Measurements from ENCODE around the gene CABP2.

Gene CABP2

DNA sequence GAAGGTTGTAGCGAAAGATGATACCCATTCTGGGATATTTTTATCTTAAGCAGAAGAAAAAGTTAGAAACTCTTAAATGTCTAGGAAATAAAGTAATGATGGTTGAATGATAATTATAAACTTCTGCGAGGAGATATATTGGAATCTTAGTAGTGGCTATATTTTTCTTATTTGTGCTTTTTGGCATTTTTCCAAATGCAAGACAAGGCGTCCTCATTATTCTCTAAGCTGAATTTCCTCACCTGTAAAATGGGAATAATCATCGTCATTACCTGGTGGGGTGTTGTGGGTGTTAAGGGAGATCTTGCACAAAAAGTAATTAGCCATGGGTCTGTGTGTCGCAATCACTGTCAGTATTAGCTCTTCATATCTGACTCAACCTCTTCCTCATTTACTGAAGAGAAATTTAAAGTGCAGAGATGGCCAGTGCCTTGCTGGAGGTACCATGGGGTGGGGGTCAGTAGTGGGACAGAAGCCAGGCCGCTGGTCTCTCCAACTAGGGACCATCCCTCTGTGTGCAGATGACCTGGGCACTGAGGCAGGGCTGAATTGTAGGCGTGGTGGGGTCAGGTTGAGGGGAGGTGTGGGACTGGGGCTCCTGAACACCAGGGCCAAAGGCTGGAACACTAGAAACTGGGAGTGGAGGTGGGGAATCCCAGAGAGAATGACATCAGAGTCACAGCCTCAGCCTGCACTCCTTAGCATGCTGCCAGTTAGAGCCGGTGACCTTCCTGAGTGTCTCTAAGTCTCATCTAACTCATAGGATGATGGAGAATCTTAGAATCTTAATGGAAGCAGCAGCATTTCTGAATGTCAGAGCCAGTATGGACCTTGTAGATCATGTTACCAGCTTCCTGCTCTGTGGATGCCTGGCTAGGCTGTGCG lies 22.2 kb downstream of the CABP2 start:
- DNase-seq (ENCODE audit: extremely low read depth, insufficient read length), result no peak
- TF ChIP-seq, protein P1, sequence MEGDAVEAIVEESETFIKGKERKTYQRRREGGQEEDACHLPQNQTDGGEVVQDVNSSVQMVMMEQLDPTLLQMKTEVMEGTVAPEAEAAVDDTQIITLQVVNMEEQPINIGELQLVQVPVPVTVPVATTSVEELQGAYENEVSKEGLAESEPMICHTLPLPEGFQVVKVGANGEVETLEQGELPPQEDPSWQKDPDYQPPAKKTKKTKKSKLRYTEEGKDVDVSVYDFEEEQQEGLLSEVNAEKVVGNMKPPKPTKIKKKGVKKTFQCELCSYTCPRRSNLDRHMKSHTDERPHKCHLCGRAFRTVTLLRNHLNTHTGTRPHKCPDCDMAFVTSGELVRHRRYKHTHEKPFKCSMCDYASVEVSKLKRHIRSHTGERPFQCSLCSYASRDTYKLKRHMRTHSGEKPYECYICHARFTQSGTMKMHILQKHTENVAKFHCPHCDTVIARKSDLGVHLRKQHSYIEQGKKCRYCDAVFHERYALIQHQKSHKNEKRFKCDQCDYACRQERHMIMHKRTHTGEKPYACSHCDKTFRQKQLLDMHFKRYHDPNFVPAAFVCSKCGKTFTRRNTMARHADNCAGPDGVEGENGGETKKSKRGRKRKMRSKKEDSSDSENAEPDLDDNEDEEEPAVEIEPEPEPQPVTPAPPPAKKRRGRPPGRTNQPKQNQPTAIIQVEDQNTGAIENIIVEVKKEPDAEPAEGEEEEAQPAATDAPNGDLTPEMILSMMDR (IDR thresholded peaks at IDR 0.05; ENCODE audit: insufficient read depth, low read length, poor library complexity, severe bottlenecking), result no peak
- Histone ChIP-seq H3K4me3 (replicated peaks; ENCODE audit: low read depth, low read length) (no peak overlapping the region), H3K27me3 (replicated peaks; ENCODE audit: control insufficient read depth, insufficient read depth, low read length) (no peaks in the 10 kb centered on the region), H3K36me3 (ENCODE audit: control insufficient read depth, insufficient read depth, low read length) (peaks cover 47% of the 10 kb centered on the region)

GRCh38 chr11:67500484-67500821 lies 22.8 kb downstream of the CABP2 start:
- no peak for DNase-seq (ENCODE audit: extremely low read depth, insufficient read length)
- TF ChIP-seq, protein P1 (IDR thresholded peaks at IDR 0.05; ENCODE audit: insufficient read depth, low read length, poor library complexity, severe bottlenecking), result no peak
- Histone ChIP-seq H3K27me3 (replicated peaks; ENCODE audit: control insufficient read depth, insufficient read depth, low read length) (no peaks in the 10 kb centered on the region), H3K4me3 (replicated peaks; ENCODE audit: low read depth, low read length) (no peak overlapping the region), H3K36me3 (ENCODE audit: control insufficient read depth, insufficient read depth, low read length) (peaks cover 53% of the 10 kb centered on the region)

DNA sequence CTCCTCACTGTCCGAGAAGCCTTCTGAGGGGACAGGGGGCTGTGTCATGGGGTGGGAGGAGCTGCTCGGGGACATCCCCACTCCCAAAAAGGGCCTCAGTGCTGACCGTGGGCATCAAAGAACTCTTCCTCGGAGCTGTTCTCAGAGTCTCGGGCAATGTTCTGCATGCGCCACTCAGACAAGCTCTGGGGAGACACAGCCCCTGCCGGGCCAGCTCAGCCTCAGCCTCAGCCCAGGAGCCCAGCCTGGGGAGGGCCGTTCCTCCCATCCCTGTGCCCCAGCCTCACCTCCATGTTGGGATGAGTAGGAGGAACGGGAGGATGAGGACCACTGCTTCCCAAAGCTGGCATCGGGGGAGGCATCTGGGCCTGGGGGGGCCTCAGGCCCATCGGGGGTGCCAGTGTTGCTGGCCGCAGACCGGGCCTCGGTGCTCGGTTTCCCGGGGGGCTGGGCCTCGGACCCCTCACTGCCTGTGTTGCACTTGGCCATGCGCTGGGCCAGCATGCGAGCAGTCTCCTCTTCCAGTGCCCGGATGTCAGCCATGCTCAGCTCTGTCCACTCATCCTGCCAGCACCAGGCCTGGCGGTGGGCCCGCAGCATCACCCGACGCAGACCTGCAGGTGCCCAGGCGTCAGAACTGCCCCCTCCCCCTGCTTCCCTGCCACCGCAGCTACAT lies 23.3 kb downstream of the CABP2 start:
- Histone ChIP-seq H3K4me3 (replicated peaks; ENCODE audit: low read depth, low read length) (no peak overlapping the region), H3K36me3 (ENCODE audit: control insufficient read depth, insufficient read depth, low read length) (peaks cover 58% of the 10 kb centered on the region), H3K27me3 (replicated peaks; ENCODE audit: control insufficient read depth, insufficient read depth, low read length) (no peaks in the 10 kb centered on the region)

GRCh38 chr11:67498544-67498972 lies 24.7 kb downstream of the CABP2 start:
- H3K4me3 ChIP-seq (replicated peaks; ENCODE audit: low read depth, low read length), result no peak overlapping the region
- peaks cover 60% of the 10 kb centered on the region for H3K36me3 ChIP-seq (ENCODE audit: control insufficient read depth, insufficient read depth, low read length)
- TF ChIP-seq, protein P1 (IDR thresholded peaks at IDR 0.05; ENCODE audit: insufficient read depth, low read length, poor library complexity, severe bottlenecking), result no peak
- H3K27me3 ChIP-seq (replicated peaks; ENCODE audit: control insufficient read depth, insufficient read depth, low read length), result no peaks in the 10 kb centered on the region
- DNase-seq (ENCODE audit: extremely low read depth, insufficient read length), result no peak

More for the DNA sequence above, 23.3 kb downstream of the CABP2 start:
- TF ChIP-seq, protein P1 (IDR thresholded peaks at IDR 0.05; ENCODE audit: insufficient read depth, low read length, poor library complexity, severe bottlenecking), result no peak
- no peak for DNase-seq (ENCODE audit: extremely low read depth, insufficient read length)

- TF ChIP-seq, protein P1 (IDR thresholded peaks at IDR 0.05; ENCODE audit: insufficient read depth, low read length, poor library complexity, severe bottlenecking), result no peak
- Histone ChIP-seq H3K4me3 (replicated peaks; ENCODE audit: low read depth, low read length) (no peak overlapping the region), H3K27me3 (replicated peaks; ENCODE audit: control insufficient read depth, insufficient read depth, low read length) (no peaks in the 10 kb centered on the region), H3K36me3 (ENCODE audit: control insufficient read depth, insufficient read depth, low read length) (peaks cover 61% of the 10 kb centered on the region)
- DNase-seq (ENCODE audit: extremely low read depth, insufficient read length), result no peak
Observed at GRCh38 chr11:67497656-67498291, 25.5 kb downstream of the CABP2 start.

All from GM06990 (cell line).